GM18508 (cell line): ENCODE results near the gene CRYBA4.

Experiments
- ATAC-seq: cut with Tn5 transposase; IDR thresholded peaks from one replicate; pipeline ENCODE4 v1.9.1; 2021; ENCODE audit warnings: moderate number of reproducible peaks; ENCODE audit not compliant: insufficient read depth, unreplicated experiment

The CRYBA4 gene

GRCh38 chr22:26620197-26620596 lies 1.6 kb upstream of the CRYBA4 start:
- ATAC-seq: no peak

GRCh38 chr22:26623984-26624383 lies 2.2 kb downstream of the CRYBA4 start:
- ATAC-seq: no peak

GRCh38 chr22:26624803-26625202 lies 3.0 kb downstream of the CRYBA4 start:
- no peak for ATAC-seq

GRCh38 chr22:26629988-26630761 lies 8.4 kb downstream of the CRYBA4 start:
- no peak for ATAC-seq

- ATAC-seq: no peak
These were observed 9.5 kb downstream of the CRYBA4 start for GRCh38 chr22:26631282-26631681.

- no peak for ATAC-seq
These were observed 10.8 kb downstream of the CRYBA4 start for GRCh38 chr22:26632422-26633155.

- ATAC-seq: no peak
These were observed 12.4 kb downstream of the CRYBA4 start for GRCh38 chr22:26634189-26634588.

- ATAC-seq: no peak
These were observed 13.4 kb downstream of the CRYBA4 start for GRCh38 chr22:26635117-26635516.

GRCh38 chr22:26636296-26636695 lies 14.5 kb downstream of the CRYBA4 start:
- no peak for ATAC-seq

GRCh38 chr22:26642465-26643417 lies 21.0 kb downstream of the CRYBA4 start:
- ATAC-seq: no peak

GRCh38 chr22:26643418-26644100 lies 21.8 kb downstream of the CRYBA4 start:
- no peak for ATAC-seq

- ATAC-seq: no peak
These were observed 24.4 kb downstream of the CRYBA4 start for GRCh38 chr22:26646158-26646557.

GRCh38 chr22:26648011-26648497 lies 26.3 kb downstream of the CRYBA4 start:
- ATAC-seq: no peak

- no peak for ATAC-seq
These were observed 27.0 kb downstream of the CRYBA4 start for GRCh38 chr22:26648528-26649388.

GRCh38 chr22:26650722-26651421 lies 29.1 kb downstream of the CRYBA4 start:
- ATAC-seq: no peak

- no peak for ATAC-seq
These were observed 30.1 kb downstream of the CRYBA4 start for GRCh38 chr22:26651815-26652214.

GRCh38 chr22:26656891-26657851 lies 35.4 kb downstream of the CRYBA4 start, which contains the start of gene MIAT:
MIAT (plus strand) TSS chr22:26657588.
- no peak for ATAC-seq
